Loucy (cell line): ENCODE results near the gene SPRY4.

Experiments used
- H2AFZ ChIP-seq: fragments of 200-600 bp; sonication (generic); 2 replicates; pipeline ENCODE4 v1.6.0; 2016; ENCODE audit warnings: antibody characterized with exemption, mild to moderate bottlenecking, low read length, moderate library complexity
- H3F3A ChIP-seq: fragments of 200-600 bp; 2 replicates; pipeline ENCODE4 v1.6.0; 2016; ENCODE audit warnings: antibody characterized with exemption, low read depth, mild to moderate bottlenecking
- H3K27me3 ChIP-seq: fragments of 200-600 bp; sonication (generic); 2 replicates; pipeline ENCODE4 v1.6.1; 2014; ENCODE audit warnings: low read length, mild to moderate bottlenecking; ENCODE audit not compliant: insufficient read depth, poor library complexity, severe bottlenecking
- H3K36me3 ChIP-seq: fragments of 200-600 bp; sonication (generic); 2 replicates; pipeline ENCODE4 v1.6.1; 2016; ENCODE audit warnings: low read length; ENCODE audit not compliant: insufficient read depth
- H3K4me1 ChIP-seq: fragments of 200-600 bp; sonication (generic); 2 replicates; pipeline ENCODE4 v1.5.1; 2014; ENCODE audit warnings: low read length, mild to moderate bottlenecking; ENCODE audit not compliant: insufficient read depth, poor library complexity, severe bottlenecking
- H3K4me2 ChIP-seq: fragments of 200-600 bp; sonication (generic); 2 replicates; pipeline ENCODE4 v1.6.0; 2014; ENCODE audit warnings: antibody characterized with exemption, low read length, low read depth, mild to moderate bottlenecking; ENCODE audit not compliant: poor library complexity, severe bottlenecking
- H3K4me3 ChIP-seq: fragments of 200-600 bp; sonication (generic); 2 replicates; pipeline ENCODE4 v1.5.1; 2014; ENCODE audit warnings: low read length, mild to moderate bottlenecking, mixed read lengths; ENCODE audit not compliant: poor library complexity, severe bottlenecking
- H3K79me2 ChIP-seq: fragments of 200-600 bp; sonication (generic); 2 replicates; pipeline ENCODE4 v1.6.1; 2014; ENCODE audit warnings: low read length; ENCODE audit not compliant: insufficient read depth
- H3K9ac ChIP-seq: fragments of 200-600 bp; sonication (generic); 2 replicates; pipeline ENCODE4 v1.6.0; 2014; ENCODE audit warnings: mild to moderate bottlenecking, low read depth, low read length, moderate library complexity; ENCODE audit not compliant: poor library complexity, severe bottlenecking
- H3K9me2 ChIP-seq: fragments of 200-600 bp; sonication (generic); replicated peaks from 2 replicates; pipeline ENCODE4 v1.6.1; 2016; ENCODE audit warnings: low read depth, low read length, mixed read lengths
- H3K9me3 ChIP-seq: fragments of 200-600 bp; sonication (generic); 2 replicates; pipeline ENCODE4 v1.6.1; 2014; ENCODE audit warnings: mild to moderate bottlenecking, antibody characterized with exemption, low read length, low read depth; ENCODE audit not compliant: insufficient read depth
- H4K20me1 ChIP-seq: fragments of 200-600 bp; sonication (generic); 2 replicates; pipeline ENCODE4 v1.6.0; 2014; ENCODE audit warnings: antibody characterized with exemption, low read length, mild to moderate bottlenecking; ENCODE audit not compliant: insufficient read depth, poor library complexity, severe bottlenecking
- EZH2phosphoT487 ChIP-seq: fragments of 200-600 bp; IDR thresholded peaks from 2 replicates; pipeline ENCODE4 v1.6.1; 2018; ENCODE audit warnings: antibody characterized with exemption, mild to moderate bottlenecking, moderate library complexity, borderline replicate concordance
- TF ChIP-seq, protein P1 (sequence below): fragments of 200-600 bp; sonication (generic); conservative IDR thresholded peaks from 2 replicates; pipeline ENCODE4 v1.5.1; 2014; ENCODE audit warnings: mild to moderate bottlenecking, antibody characterized with exemption, low read length

Gene SPRY4

GRCh38 chr5:142281008-142281367, 43.8 kb downstream of the SPRY4 start:
- H3K4me1 ChIP-seq = no peaks in the 10 kb centered on the region
- H3K9me3 ChIP-seq = no peaks in the 10 kb centered on the region
- no peaks in the 10 kb centered on the region for H4K20me1 ChIP-seq
- H3K27me3 ChIP-seq = no peaks in the 10 kb centered on the region
- no peak overlapping the region for H2AFZ ChIP-seq
- no peaks in the 10 kb centered on the region for H3K79me2 ChIP-seq
- H3F3A ChIP-seq = no peaks in the 10 kb centered on the region
- no peak overlapping the region for H3K9ac ChIP-seq
- TF ChIP-seq EZH2phosphoT487 = no peak
- TF ChIP-seq, protein P1, sequence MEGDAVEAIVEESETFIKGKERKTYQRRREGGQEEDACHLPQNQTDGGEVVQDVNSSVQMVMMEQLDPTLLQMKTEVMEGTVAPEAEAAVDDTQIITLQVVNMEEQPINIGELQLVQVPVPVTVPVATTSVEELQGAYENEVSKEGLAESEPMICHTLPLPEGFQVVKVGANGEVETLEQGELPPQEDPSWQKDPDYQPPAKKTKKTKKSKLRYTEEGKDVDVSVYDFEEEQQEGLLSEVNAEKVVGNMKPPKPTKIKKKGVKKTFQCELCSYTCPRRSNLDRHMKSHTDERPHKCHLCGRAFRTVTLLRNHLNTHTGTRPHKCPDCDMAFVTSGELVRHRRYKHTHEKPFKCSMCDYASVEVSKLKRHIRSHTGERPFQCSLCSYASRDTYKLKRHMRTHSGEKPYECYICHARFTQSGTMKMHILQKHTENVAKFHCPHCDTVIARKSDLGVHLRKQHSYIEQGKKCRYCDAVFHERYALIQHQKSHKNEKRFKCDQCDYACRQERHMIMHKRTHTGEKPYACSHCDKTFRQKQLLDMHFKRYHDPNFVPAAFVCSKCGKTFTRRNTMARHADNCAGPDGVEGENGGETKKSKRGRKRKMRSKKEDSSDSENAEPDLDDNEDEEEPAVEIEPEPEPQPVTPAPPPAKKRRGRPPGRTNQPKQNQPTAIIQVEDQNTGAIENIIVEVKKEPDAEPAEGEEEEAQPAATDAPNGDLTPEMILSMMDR = no peak
- H3K4me3 ChIP-seq = no peak overlapping the region
- no peaks in the 10 kb centered on the region for H3K36me3 ChIP-seq
- no peaks in the 10 kb centered on the region for H3K9me2 ChIP-seq
- no peak overlapping the region for H3K4me2 ChIP-seq

DNA sequence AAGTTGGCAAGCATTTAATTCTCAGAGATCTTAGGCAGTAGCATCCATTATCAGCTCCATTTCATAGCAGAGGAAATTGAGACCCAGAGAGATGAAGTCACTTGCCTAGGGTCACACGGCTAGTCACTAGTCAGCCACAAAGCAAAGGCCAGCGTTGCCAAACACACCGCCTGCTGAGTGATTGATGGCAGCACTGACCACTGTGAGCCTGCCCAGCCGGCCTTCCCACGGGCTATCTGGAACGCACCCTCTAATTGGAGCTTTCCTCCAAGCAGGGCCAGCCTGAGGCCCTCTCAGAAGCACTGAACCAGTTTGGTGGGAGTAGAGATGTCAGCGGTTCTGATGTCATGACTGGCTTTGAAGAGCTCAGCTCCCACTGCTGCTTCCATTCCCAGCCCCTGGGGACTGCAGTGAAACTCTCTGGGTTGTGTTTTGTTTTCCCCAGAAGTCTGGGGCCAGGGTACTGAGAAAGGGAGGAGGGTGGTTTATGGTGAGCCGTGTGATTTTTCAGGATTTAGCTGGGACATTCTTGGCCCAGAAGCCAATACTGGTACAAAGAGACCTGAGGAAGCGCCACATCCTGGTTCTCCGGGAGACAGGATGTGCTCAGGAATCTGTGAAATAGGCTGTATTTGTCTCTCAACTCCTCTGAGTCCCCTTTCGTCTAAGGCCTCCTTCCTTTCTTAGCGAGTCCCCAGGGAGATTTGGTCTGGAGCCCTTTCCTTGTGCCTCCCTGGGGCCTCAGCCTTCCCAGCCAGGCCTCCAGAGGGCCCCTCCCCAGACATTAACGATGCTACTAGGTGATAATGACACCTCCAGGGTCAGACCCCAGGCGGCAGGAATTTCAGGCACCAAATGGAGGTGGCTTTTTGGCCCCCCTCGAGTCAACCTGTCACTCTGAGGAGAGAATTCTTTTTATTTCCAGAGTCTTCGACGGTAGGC, 44.5 kb downstream of the SPRY4 start:
- H3K4me3 ChIP-seq = no peak overlapping the region
- H3K4me1 ChIP-seq = no peaks in the 10 kb centered on the region
- no peak overlapping the region for H3K9ac ChIP-seq
- H3K79me2 ChIP-seq = no peaks in the 10 kb centered on the region
- H3K9me2 ChIP-seq = no peaks in the 10 kb centered on the region
- no peaks in the 10 kb centered on the region for H3K36me3 ChIP-seq
- H3K27me3 ChIP-seq = no peaks in the 10 kb centered on the region
- no peaks in the 10 kb centered on the region for H3F3A ChIP-seq
- no peak overlapping the region for H3K4me2 ChIP-seq
- H2AFZ ChIP-seq = no peak overlapping the region
- no peaks in the 10 kb centered on the region for H3K9me3 ChIP-seq
- no peaks in the 10 kb centered on the region for H4K20me1 ChIP-seq
- TF ChIP-seq EZH2phosphoT487 = no peak
- TF ChIP-seq, protein P1 = no peak

GRCh38 chr5:142278627-142279026, 46.2 kb downstream of the SPRY4 start:
- H2AFZ ChIP-seq = no peak overlapping the region
- no peaks in the 10 kb centered on the region for H3K4me1 ChIP-seq
- H3K4me3 ChIP-seq = no peak overlapping the region
- no peaks in the 10 kb centered on the region for H4K20me1 ChIP-seq
- H3K27me3 ChIP-seq = no peaks in the 10 kb centered on the region
- no peaks in the 10 kb centered on the region for H3K9me3 ChIP-seq
- H3K9ac ChIP-seq = no peak overlapping the region
- H3K79me2 ChIP-seq = no peaks in the 10 kb centered on the region
- no peak overlapping the region for H3K4me2 ChIP-seq
- no peaks in the 10 kb centered on the region for H3K9me2 ChIP-seq
- no peaks in the 10 kb centered on the region for H3K36me3 ChIP-seq
- TF ChIP-seq, protein P1 = no peak
- TF ChIP-seq EZH2phosphoT487 = no peak
- no peaks in the 10 kb centered on the region for H3F3A ChIP-seq
